IMR-90 (cell line): ENCODE results near the gene SYTL2. TPM values are rescaled to one million over a fixed set of nuclear protein-coding genes. Genes with fewer than 3 reads are reported as not detected.

Experiments
- ATAC-seq: fragments of 200-7000 bp; cut with Tn5 transposase; 2 replicates; pipeline ENCODE4 v1.9.1; 2020; ENCODE audit warnings: low read depth, mild to moderate bottlenecking, moderate library complexity
- BruUV-seq: library from RNA; stranded (reverse); fragments of 400-500 nt; replicated peaks from 2 replicates; lab custom pipeline; 2021; lab: Mats Ljungman, UMichigan
- CTCF ChIA-PET: fragments of 300-600 bp; formaldehyde crosslinking; extraction: SDS; loops from one replicate; lab custom pipeline; 2021; ENCODE audit warnings: antibody characterized with exemption; lab: Yijun Ruan, JAX
- POLR2A ChIA-PET: fragments of 300-600 bp; sonication (Branson Sonifier 250); formaldehyde crosslinking; loops from one replicate; lab custom pipeline; 2022; ENCODE audit warnings: antibody characterized with exemption; ENCODE audit not compliant: unreplicated experiment; lab: Charles Lee
- DNase-seq: peaks from one replicate; pipeline ENCODE4 v3.0.0; 2013
- H2AFZ ChIP-seq: replicated peaks from 2 replicates; pipeline ENCODE3; 2013; ENCODE audit warnings: low read length, mild to moderate bottlenecking; ENCODE audit not compliant: poor library complexity
- H2AK5ac ChIP-seq: 2 replicates; pipeline ENCODE4 v1.6.1; 2013; ENCODE audit warnings: low read depth, low read length, inconsistent platforms
- H2AK9ac ChIP-seq: replicated peaks from 2 replicates; pipeline ENCODE3; 2013; ENCODE audit warnings: mild to moderate bottlenecking, low read depth, low read length, moderate library complexity; ENCODE audit not compliant: poor library complexity
- H2BK120ac ChIP-seq: 2 replicates; pipeline ENCODE4 v1.6.1; 2013; ENCODE audit warnings: low read depth, low read length, inconsistent platforms
- H2BK15ac ChIP-seq: 3 replicates; pipeline ENCODE4 v1.6.1; 2013; ENCODE audit warnings: low read depth, low read length, inconsistent platforms
- H2BK20ac ChIP-seq: 2 replicates; pipeline ENCODE4 v1.6.1; 2013; ENCODE audit warnings: low read depth, mild to moderate bottlenecking, inconsistent platforms, low read length, moderate library complexity
- H2BK5ac ChIP-seq: 2 replicates; pipeline ENCODE4 v1.6.1; 2013; ENCODE audit warnings: mild to moderate bottlenecking, low read depth, low read length, inconsistent platforms; ENCODE audit not compliant: poor library complexity, severe bottlenecking
- H3K14ac ChIP-seq: replicated peaks from 2 replicates; pipeline ENCODE4 v1.6.1; 2013; ENCODE audit warnings: low read depth, low read length, inconsistent platforms
- H3K18ac ChIP-seq: 2 replicates; pipeline ENCODE4 v1.6.1; 2013; ENCODE audit warnings: low read depth, low read length, control low read depth
- H3K23ac ChIP-seq: 2 replicates; pipeline ENCODE4 v1.6.1; 2013; ENCODE audit warnings: low read depth, low read length, inconsistent platforms
- H3K27ac ChIP-seq: 2 replicates; pipeline ENCODE4 v1.5.1; 2013; ENCODE audit warnings: mild to moderate bottlenecking, control low read depth, low read length; ENCODE audit not compliant: insufficient read depth
- H3K27me3 ChIP-seq: 2 replicates; pipeline ENCODE4 v1.6.1; 2013; ENCODE audit warnings: low read length; ENCODE audit not compliant: control insufficient read depth, insufficient read depth
- H3K36me3 ChIP-seq: 2 replicates; pipeline ENCODE4 v1.6.1; 2013; ENCODE audit warnings: low read length, mixed read lengths; ENCODE audit not compliant: control insufficient read depth, insufficient read depth
- H3K4ac ChIP-seq: 2 replicates; pipeline ENCODE4 v1.6.1; 2013; ENCODE audit warnings: low read depth, low read length, inconsistent platforms
- H3K4me1 ChIP-seq: 2 replicates; pipeline ENCODE4 v1.6.1; 2013; ENCODE audit warnings: low read length, mixed read lengths; ENCODE audit not compliant: control insufficient read depth, insufficient read depth
- H3K4me2 ChIP-seq: 2 replicates; pipeline ENCODE4 v1.6.1; 2013; ENCODE audit warnings: low read depth, mild to moderate bottlenecking, control low read depth, low read length, moderate library complexity
- H3K4me3 ChIP-seq: 2 replicates; pipeline ENCODE4 v1.5.1; 2013; ENCODE audit warnings: low read depth, mild to moderate bottlenecking, control low read depth, low read length, moderate library complexity; ENCODE audit not compliant: insufficient read depth
- H3K56ac ChIP-seq: 2 replicates; pipeline ENCODE4 v1.6.1; 2013; ENCODE audit warnings: low read length, inconsistent platforms; ENCODE audit not compliant: insufficient read depth; ENCODE audit errors: extremely low read depth
- H3K79me1 ChIP-seq, 2 experiments: 2 replicates each; pipeline ENCODE4 v1.6.1; 2013; ENCODE audit warnings: low read length in 2 of 2, inconsistent platforms in 1 of 2, low read depth in 1 of 2
- H3K9ac ChIP-seq: 2 replicates; pipeline ENCODE4 v1.6.1; 2013; ENCODE audit warnings: low read depth, low read length, control low read depth
- H3K9me1 ChIP-seq: 2 replicates; pipeline ENCODE4 v1.6.1; 2013; ENCODE audit warnings: low read length, inconsistent platforms; ENCODE audit not compliant: insufficient read depth
- H3K9me3 ChIP-seq: 2 replicates; pipeline ENCODE4 v1.6.1; 2013; ENCODE audit warnings: low read length; ENCODE audit not compliant: control insufficient read depth, insufficient read depth
- H4K20me1 ChIP-seq: 2 replicates; pipeline ENCODE4 v1.6.1; 2013; ENCODE audit warnings: low read length, inconsistent platforms; ENCODE audit not compliant: insufficient read depth
- H4K5ac ChIP-seq: 2 replicates; pipeline ENCODE4 v1.6.1; 2013; ENCODE audit warnings: mild to moderate bottlenecking, low read depth, low read length, control low read depth
- H4K8ac ChIP-seq, 2 experiments: 2 replicates each; pipeline ENCODE4 v1.6.1; 2013; ENCODE audit warnings: low read depth in 2 of 2, low read length in 2 of 2, control low read depth in 1 of 2, inconsistent platforms in 1 of 2
- H4K91ac ChIP-seq: 2 replicates; pipeline ENCODE4 v1.6.1; 2013; ENCODE audit warnings: low read depth, low read length, inconsistent platforms; ENCODE audit not compliant: insufficient read depth
- BHLHE40 ChIP-seq: fragments of 150-350 bp; IDR thresholded peaks from 2 replicates; pipeline ENCODE4 v1.6.1; 2016; ENCODE audit warnings: mild to moderate bottlenecking, low read depth, low read length
- CHD1 ChIP-seq: IDR thresholded peaks from 2 replicates; pipeline ENCODE4 v1.6.1; 2012; ENCODE audit warnings: low read depth, low read length, improper control_type of control experiment
- FOS ChIP-seq: fragments of 150-350 bp; IDR thresholded peaks from 2 replicates; pipeline ENCODE4 v1.6.1; 2016; ENCODE audit warnings: low read depth, low read length
- RCOR1 ChIP-seq: IDR thresholded peaks from 2 replicates; pipeline ENCODE4 v1.6.1; 2012; ENCODE audit warnings: mild to moderate bottlenecking, low read length, improper control_type of control experiment; ENCODE audit not compliant: insufficient replicate concordance
- SMC3 ChIP-seq: fragments of 150-350 bp; IDR thresholded peaks from 2 replicates; pipeline ENCODE4 v1.6.1; 2016; ENCODE audit warnings: low read depth, mild to moderate bottlenecking, antibody characterized with exemption, low read length, moderate library complexity
- WGBS, 2 experiments: methylation state at CpG; one replicate each; pipeline versions ENCODE4 v1.1.5 to v1.1.7; 2013; ENCODE audit warnings: missing lambda C conversion rate in 2 of 2; ENCODE audit not compliant: insufficient read length in 1 of 2; ENCODE audit errors: extremely low coverage in 2 of 2; 5-methylcytosine and 5-hydroxymethylcytosine counted together
- dilution Hi-C: fragments of 300-500 bp; cut with HindIII; formaldehyde crosslinking; loops from one replicate; pipeline ENCODE4 v1.14.3; 2018; ENCODE audit warnings: low sequenced_read_pairs; ENCODE audit not compliant: unreplicated experiment
- in situ Hi-C: fragments of 300-500 bp; cut with MboI; formaldehyde crosslinking; loops from 3 replicates; pipeline ENCODE4 v1.14.3; 2019; ENCODE audit warnings: low sequenced_read_pairs, inconsistent platforms, mixed read lengths
- intact Hi-C: fragments of 100-400 bp; cut with micrococcal nuclease; formaldehyde crosslinking; loops from 2 replicates; pipeline ENCODE4 v1.10.0; 2022
- polyA plus RNA-seq, 3 experiments: library from polyadenylated mRNA; depleted of rRNA; stranded (reverse); fragments of >200 nt; gene quantifications; 2 replicates each; pipeline ENCODE4 v1.2.3, GENCODE V29; 2012; ENCODE audit warnings: low replicate concordance in 1 of 3
- total RNA-seq: library from RNA; depleted of rRNA; stranded (reverse); fragments of >200 nt; gene quantifications from 2 replicates; pipeline ENCODE4 v1.2.3, GENCODE V29; 2012
- TF ChIP-seq, protein P1 (sequence below): fragments of 150-350 bp; IDR thresholded peaks from 2 replicates; pipeline ENCODE4 v1.6.1; 2017; ENCODE audit warnings: mild to moderate bottlenecking, antibody characterized with exemption, low read length, low read depth

Gene SYTL2
- total and polyA plus RNA-seq, 2 of the 4 experiments (the other 2 are of a cell fraction) = 45.2 to 70.0 TPM

DNA sequence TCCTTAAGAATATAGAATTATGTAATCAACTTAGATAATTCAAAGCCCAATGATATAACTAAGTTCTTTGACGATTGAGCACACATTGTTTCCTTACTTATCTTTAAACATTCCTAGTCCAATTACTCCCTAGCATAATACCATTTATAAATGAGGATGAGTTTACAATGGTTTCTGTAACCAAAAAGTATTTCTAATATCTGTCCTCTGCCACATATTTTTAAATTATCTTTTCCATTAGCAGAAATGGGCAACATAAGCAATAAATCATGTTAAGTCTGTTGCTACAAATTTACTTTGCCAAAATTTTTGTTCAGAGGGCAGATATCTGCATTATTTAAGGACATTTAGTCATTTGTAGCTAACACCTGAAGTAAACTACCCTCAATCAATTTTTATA lies 152.8 kb downstream of the SYTL2 start:
- H3K56ac ChIP-seq = no peak overlapping the region
- no peak for DNase-seq
- H2AK9ac ChIP-seq = no peak overlapping the region
- dilution Hi-C loops (no loop called here), in situ Hi-C loops (no loop called here), intact Hi-C loops (no loop called here)
- H2BK20ac ChIP-seq = no peak overlapping the region
- H3K4me2 ChIP-seq = no peak overlapping the region
- no peak overlapping the region for H2BK120ac ChIP-seq
- H3K9me3 ChIP-seq = no peaks in the 10 kb centered on the region
- no peak overlapping the region for H2BK15ac ChIP-seq
- H3K27ac ChIP-seq = no peak overlapping the region
- H4K5ac ChIP-seq = no peak overlapping the region
- H3K4ac ChIP-seq = no peak overlapping the region
- no peaks in the 10 kb centered on the region for H3K9me1 ChIP-seq
- peaks cover 37% of the 10 kb centered on the region for H4K20me1 ChIP-seq
- H3K23ac ChIP-seq = no peak overlapping the region
- no peak overlapping the region for H3K18ac ChIP-seq
- no peak overlapping the region for H3K9ac ChIP-seq
- no peak overlapping the region for H4K8ac ChIP-seq
- peaks cover 0 to 22% of the 10 kb centered on the region in 2 experiments; a peak in 3 of 4 replicates for H3K79me1 ChIP-seq
- no TSS peak for BruUV-seq
- ATAC-seq = no peak
- no peaks in the 10 kb centered on the region; the same call in 1 of the 2 replicates for H3K4me1 ChIP-seq
- H3K36me3 ChIP-seq = peaks cover 10% of the 10 kb centered on the region
- H2AFZ ChIP-seq = no peak overlapping the region
- H3K4me3 ChIP-seq = no peak overlapping the region
- no peak for TF ChIP-seq FOS
- no peak for TF ChIP-seq RCOR1
- no peak for TF ChIP-seq BHLHE40
- TF ChIP-seq CHD1 = no peak
- TF ChIP-seq, protein P1, sequence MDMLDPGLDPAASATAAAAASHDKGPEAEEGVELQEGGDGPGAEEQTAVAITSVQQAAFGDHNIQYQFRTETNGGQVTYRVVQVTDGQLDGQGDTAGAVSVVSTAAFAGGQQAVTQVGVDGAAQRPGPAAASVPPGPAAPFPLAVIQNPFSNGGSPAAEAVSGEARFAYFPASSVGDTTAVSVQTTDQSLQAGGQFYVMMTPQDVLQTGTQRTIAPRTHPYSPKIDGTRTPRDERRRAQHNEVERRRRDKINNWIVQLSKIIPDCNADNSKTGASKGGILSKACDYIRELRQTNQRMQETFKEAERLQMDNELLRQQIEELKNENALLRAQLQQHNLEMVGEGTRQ = no peak
- TF ChIP-seq SMC3 = no peak
- no peaks in the 10 kb centered on the region for H3K27me3 ChIP-seq
- WGBS, 2 experiments = no CpG with 5 or more reads among the region's 1 CpG
- no peak overlapping the region for H3K14ac ChIP-seq
- H4K91ac ChIP-seq = no peak overlapping the region
- no peak overlapping the region for H2BK5ac ChIP-seq
- ChIA-PET CTCF (no interaction called here), POLR2A (no interaction called here)
- no peak overlapping the region for H2AK5ac ChIP-seq
